GM19099 (cell line): Measurements from ENCODE around the gene FAHD2A.

Source experiments
- POLR2A ChIP-seq: IDR thresholded peaks from 3 replicates; pipeline ENCODE4 v1.6.1; 2011; ENCODE audit warnings: low read depth; ENCODE audit not compliant: insufficient read length; ENCODE audit errors: extremely low read depth

FAHD2A gene, protein sequence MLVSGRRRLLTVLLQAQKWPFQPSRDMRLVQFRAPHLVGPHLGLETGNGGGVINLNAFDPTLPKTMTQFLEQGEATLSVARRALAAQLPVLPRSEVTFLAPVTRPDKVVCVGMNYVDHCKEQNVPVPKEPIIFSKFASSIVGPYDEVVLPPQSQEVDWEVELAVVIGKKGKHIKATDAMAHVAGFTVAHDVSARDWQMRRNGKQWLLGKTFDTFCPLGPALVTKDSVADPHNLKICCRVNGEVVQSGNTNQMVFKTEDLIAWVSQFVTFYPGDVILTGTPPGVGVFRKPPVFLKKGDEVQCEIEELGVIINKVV

DNA sequence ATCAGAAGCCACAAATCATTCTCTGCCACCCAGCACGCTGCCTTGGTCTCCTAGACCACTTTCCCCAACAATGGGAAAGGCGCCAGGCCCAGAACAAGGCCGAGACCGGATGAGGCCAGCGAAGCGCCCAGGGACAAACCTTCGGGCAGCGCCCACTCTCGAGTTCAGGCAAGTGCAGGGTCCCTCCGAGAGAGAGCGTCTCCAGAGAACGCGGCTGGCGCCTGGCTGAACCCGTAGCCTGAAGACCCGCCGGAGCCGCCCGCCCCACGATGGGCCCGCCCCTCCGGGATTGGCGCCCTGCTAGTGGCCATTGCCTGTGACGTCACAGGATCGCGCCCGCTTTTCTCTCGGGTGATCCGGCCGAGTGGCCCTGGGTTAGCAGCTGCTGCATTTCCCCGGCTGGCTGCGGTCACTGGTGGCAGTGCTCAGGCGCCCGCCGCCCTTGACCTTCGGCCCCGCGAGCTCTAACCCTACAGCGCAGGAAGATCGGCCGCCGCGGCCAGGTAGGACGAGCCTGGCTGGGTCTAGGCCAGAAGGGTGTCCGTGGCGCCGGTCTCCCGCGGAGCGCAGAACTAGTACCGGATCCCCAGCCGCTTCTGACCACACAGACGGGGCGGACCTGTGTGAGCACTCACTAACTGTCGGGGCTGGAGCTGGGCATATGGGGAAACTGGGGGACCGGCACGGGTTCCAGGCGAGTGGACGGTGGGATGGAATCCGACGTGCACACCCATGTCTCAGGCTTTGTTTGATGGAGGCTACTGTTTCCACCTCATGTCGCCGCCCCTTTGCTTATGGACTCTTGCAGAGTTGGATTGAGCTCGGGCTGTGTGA is at the start of gene FAHD2A:
Gene FAHD2A (plus strand): TSS at position 339 of the 834 bp plus-strand sequence. CDS start 2,851 bp downstream, outside the sequence.
- TF ChIP-seq POLR2A: peak; percentile 82

DNA sequence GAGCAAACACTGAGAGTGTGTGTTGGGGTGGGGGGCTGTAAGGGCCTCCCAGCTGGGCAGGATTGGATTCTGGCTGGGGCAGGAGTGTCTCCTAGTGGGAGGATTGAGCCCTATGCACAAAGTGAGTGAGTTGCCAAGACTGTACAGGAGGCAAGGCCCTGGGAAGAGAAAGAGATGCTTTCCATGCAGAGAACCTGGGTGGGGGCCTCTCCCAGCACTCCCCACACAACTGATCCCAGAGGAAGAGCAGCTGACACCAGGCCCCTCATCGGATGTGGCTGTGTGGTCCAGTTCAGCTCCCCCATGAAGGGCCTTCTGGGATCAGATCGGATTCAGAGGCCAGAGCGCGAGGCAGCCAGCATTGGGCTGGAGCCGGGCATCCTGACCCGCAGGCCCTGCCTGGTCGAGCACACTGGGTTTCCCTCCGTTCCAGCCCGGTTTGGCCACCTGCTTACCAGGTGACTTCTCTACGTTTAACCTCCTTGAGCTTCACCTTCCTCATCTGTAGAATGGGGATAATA is 49.4 kb upstream of the FAHD2A start:
- TF ChIP-seq POLR2A: no peak

DNA sequence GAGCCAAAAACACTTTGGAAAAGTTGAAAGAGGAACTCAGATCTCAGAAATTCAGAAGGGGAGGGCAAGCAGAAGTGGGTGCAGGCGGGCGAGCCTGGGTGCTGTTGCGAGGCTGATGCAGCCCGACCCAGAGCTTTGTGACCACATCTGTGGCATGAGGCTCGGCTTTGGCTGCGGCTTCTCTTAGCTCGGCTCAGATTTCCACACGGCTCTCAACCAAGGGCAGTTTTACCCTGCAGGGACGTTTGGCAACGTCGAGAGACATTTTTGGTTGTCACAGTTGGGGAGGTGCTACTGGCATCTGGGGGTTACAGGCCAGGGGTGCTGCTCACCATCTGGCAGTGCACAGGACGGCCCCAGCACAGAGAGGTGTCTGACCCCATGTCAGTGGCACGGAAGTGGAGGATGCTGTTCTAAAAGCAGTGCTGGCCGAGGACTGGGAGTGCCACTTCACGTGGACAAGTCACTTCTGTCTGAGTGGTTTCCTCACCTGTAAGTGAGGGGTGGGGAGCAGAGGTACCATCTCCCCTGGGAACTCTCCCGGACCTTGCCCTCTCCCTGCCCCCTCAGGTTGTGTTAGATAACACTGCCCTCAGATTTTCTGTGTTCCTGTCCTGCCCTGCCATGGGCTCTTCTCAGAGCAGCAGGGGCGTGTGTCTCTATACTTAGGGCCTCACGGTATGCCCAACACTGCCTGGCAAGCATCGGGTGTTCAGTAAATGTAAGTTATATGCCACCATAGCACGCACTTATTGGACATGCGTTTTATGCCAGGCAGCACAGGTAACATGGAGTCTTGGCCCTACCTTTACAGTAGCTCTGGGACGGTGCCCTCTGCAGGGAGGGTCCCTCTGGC is 48.7 kb upstream of the FAHD2A start:
- TF ChIP-seq POLR2A: no peak

DNA sequence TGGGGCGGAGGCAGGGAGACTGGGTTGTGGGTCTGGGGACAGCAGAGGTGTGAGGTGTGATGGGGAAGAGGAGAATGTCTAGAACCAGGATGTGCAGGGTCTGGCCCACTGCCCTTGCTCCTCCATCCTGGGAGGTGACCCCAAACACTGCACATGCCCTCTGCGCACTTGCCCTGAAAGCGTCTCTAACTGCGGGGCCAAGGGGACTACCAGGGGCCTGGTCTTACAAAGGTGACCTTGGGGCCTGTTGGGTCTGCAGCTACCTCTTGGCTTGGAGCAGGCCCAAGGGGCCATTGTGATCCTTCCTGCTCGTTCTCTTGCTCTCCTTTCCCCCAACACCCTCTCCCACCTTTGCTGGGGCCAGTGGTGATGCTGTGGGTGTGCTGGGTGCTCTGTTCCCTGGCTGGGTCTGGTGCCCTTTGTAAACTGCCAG is 48.0 kb upstream of the FAHD2A start:
- no peak for TF ChIP-seq POLR2A

DNA sequence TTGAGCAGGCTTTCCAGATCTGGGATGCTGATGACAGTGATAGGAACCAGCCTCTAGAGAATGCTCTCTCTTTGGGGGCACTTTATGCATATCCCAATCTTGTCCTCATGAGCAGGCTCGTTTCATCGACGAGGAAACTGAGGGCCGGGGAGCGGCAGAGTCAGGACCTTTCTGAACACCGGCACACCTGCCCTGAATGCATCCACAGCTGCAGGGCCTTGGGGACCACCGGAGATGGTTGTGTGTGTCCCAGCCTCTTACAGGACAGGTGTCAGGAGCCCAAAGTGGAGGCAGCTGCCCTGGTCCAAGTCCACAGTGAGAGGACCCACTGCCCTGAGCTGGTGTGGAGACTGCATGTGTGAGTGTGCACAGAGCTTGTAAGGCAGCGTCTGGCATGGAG is 47.6 kb upstream of the FAHD2A start:
- no peak for TF ChIP-seq POLR2A

DNA sequence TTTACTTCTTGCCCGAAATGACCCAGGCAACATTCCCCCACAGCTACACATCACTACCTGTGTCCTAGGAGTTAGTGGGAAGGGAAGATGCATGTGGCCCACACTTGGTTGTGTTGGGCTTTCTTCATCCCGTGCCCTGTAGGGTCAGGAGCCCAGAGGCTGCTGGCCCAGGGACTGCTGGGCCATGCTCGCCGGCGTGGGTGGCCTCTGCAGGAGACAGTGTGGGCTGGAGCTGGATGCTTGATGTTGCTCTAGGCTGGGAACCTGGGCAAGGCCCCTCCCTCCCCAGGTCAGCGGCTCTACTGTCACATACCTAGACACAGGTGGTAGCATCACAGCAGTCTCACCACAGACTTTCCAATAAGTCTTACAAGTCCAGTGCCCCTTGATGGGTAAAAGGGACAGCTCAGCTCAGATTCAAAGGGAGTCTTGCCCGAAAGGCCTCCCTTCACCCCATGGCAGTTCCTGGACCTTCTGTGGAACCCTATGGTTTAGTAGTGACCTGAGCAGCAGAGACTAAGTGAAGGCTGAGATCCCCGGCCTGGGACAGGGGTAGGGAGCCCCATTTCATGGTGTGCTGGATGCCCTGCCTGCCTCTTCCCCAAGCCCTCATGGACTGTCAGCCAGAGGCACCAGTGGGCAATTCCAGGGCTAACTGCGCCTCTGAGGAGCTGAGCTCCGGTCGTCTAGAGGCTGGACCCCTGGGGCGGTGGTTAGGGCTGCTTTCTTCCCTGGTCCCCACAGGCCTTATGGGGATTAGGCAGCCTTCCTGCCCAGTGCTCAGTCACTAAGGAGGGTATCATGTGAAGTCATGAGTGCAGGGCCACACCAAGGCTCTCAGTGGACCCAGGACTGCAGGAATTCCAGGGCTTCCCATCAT is 45.4 kb upstream of the FAHD2A start:
- TF ChIP-seq POLR2A: no peak

DNA sequence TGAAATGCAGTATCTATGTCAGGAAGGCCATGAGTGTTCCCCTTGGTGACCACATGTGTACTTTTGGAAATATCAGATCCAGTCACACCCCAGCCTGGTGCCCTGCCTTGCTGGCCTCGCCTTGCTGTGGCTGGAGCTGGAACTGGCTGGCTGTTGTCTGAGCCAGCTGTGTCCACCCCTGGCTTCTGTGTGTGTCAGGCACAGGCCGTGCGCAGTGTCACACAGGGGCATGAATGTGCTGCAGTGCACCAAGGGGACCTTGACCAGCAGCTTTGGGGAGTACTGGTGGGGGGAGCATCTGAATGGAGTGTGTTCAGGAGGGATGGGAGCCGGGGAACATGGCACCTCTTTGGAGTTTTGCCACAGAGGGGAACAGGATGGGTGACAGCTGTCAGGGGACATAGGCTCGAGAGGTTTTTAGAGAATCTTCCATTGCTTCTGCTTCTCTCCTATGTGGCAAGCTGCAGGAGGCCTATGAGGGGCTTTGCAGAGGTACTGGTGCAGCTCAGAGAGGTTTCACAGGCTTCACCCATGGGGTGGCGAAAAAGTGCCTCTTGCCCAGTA is 44.7 kb upstream of the FAHD2A start:
- no peak for TF ChIP-seq POLR2A

DNA sequence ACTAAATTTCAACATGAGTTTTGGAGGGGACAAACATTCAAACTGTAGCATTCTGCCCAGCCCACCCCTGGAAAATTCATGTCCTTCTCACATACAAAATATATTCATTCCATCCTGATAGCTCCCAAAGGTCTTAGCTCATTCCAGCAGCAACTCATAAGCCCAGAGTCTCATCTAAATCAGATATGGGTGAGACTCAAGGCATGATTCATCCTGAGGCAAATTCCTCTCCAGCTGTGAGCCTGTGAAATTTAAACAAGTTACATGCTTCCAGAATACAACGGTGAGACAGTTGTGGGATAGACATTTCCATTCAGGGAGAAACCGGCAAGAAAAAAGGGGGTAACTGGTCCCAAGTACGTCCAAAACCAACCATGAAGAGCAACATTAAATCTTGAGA is 43.5 kb upstream of the FAHD2A start:
- no peak for TF ChIP-seq POLR2A

DNA sequence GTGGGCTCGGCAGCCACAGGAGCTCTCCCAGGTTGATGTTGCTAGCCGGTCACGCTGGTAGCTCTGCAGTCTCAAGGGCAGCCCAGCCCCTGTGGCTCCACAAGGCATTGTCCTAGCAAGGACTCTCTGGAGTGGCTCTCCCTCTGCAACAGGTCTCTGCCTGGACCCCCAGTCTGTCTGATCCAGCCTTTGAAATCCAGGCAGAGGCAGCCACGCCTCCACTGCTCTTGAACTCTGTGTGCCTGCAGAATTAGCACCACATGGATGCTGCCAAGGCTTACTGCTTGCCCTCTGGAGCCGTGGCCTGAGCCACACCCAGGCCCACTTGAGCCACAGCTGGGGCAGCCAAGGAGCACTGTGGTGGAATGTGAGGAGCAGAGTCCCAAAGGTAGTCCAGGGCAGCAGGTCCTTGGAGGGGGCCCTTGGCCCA is 43.0 kb upstream of the FAHD2A start:
- TF ChIP-seq POLR2A: no peak

DNA sequence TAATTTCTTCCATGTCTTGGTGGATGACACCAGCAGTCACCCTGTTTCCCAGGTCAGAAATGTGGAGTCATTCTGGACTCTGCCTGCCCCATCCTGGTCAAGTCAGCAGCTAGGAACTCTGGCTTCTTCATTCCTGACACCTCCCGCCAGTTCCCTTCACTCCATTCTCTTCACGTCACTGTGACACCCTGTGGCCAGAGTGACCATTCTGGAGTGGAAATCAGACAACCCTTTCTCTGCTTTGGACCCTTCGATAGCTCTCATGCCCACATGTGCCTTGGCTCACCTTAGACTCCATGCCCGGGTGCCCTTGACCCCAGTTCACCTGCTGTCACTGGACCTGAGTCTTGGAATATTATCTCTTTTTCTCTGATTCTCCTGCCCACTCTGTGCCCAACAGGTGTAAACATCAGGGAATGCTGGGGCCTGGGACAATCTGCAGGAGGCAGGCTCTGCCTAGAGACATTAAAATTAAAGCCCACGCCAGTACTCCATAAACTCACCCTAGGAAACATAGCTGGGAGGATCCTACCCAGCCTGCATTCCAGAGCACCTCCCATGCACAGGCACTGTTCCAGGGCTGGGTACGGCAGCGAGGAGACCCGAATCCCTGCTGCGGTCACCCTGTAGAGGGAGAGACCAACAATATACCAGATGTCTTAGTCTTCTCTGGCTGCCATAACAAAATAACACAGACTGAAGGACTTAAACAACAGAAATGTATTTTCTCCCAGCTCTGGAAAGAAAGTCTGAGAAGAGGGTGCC is 41.1 kb upstream of the FAHD2A start:
- TF ChIP-seq POLR2A: no peak

DNA sequence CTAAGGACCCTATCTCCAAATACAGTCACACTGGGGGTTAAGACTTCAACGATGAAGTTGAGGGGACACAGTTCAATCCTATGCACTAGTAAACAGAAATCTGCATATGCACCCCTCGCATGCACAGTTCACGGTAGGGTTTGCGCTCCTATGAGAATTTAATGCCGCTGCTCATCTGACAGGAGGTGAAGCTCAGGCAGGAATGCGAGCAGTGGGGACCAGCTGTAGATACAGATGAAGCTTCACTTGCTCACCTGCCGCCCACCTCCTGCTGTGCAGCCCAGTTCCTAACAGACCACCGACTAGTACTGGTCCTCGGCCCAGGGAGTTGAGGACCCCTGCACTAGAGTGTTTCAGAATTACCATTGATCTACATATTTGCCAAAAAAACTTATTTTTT is 40.0 kb upstream of the FAHD2A start:
- TF ChIP-seq POLR2A: no peak

DNA sequence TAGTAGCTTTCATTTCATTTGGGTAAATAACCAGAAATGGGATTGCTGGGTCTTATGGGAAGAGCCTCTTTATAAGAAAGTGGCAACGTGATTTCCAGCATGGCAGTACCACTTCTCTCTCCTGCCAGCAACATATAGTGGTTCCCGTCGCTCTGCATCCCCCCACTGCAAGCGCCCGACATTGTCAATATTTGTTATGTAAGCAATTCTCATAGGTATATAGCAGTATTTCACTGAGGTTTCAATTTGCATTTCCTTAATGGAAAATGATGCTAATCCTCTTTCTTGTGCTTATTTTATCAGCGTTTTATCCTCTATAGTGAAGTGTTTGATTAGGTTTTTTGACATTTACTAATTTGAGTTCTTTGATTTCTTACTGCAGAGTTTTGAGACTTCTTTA is 36.0 kb upstream of the FAHD2A start:
- TF ChIP-seq POLR2A: no peak
